Measurements from ENCODE around the gene SNIP1.
"Not testable (repeated sequence)": the region's sequence is repeated elsewhere in the genome, so short reads cannot be mapped to it uniquely, and the experiment has no call there.

The SNIP1 gene

DNA sequence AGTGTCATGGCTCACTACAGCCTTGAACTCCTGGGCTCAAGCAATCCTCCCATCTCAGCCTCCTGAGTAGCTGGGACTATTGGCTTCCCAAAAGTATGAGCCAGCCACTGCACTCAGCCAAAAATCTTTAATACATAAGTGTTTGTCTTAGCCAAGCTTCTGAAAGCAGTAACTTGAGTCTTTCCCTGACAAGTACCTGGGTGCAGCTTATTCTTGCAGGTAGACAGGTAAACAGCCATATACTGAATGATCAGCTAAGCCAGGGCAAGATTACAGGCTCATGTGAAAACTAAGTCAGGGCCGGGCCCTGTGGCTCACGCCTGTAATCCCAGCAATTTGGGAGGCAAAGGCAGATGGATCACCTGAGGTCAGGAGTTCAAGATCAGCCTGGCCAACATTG lies 47.4 kb downstream of the SNIP1 start:
- DNase-seq: no peak

DNA sequence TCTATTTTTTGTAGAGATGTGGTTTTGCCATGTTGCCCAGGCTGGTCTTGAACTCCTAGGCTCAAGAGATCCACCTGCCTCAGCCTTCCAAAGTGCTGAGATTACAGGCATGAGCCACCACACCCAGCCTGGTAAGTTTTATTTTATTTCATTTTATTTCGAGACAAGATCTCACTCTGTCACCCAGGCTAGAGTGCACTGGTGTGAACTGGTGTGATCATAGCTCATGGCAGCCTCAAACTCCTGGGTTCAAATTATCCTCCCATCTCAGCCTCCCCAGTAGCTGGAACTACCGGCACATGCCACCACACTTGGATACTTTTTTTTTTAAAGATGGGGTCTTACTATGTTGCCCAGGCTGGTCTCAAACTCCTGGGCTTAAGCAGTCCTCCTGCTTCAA lies 51.3 kb downstream of the SNIP1 start:
- DNase-seq: not testable (repeated sequence)

DNA sequence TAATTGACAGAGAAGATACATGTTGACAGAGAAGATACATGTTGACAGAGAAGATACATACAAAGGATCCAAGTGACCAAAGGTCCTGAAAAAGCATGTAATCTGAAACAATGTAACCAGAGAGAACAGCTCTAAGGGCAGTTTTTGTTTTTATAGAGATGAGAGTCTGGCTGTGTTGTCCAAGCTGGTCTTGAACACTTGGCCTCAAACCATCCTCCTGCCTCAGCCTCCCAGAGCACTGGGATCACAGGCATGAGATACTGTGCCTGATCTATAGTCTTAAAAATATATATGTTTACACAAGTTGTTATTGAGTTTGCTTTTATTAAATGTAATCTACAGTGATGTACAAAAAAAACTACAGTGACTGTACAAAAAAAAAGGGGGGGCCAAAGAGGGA lies 52.0 kb downstream of the SNIP1 start:
- no peak for DNase-seq

DNA sequence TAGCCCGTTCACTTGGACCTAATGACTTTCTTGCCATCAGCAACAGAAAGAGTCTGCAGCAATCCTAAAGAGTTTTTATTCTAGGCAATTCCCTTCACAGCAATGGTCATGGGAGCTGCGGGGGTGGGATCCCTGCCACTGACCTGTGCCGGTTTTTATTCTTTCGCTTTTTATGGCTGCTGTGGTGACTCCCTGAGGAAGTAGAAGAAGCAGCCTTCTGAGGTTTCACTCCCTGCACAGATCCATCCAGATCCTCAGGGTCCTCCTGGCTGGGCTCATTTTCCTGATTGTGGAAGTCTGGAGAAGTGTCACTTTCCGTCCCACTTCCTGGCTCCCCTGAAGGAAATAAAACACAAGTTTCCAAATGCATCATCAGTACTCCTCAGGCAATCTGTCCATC lies 52.4 kb downstream of the SNIP1 start:
- no peak for DNase-seq

DNA sequence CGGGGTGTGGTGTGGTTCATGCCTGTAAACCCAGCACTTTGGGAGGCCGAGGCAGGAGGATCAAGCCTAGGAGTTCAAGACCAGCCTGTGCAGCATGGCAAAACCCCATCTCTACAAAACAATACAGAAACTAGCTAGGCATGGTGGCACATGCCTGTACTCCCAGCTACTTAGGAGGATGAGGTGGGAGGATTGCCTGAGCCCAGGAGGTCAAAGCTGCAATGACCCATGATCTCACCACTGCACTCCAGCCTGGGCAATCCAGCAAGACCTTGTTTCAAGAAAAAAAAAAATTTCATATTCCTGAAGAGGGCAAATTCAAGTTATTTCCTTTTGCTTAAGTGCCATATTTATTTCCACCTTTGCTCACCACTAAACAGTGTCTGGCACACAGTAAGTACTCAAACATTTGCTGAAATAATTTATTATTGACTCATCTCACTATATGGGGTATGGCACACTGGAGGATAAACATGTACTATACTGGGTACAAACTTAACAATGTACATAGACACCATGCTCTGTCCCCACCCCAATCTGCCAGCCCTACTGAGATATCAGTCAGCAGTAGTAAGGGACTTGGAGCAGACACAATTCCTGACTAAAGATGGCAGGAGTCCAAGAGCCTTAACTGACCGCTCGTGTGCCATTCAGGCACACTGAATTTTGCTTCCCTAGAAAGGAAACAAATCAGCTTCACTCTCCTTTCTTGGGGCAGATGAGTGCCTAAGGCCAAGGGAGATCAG lies 55.0 kb downstream of the SNIP1 start:
- DNase-seq: no peak

DNA sequence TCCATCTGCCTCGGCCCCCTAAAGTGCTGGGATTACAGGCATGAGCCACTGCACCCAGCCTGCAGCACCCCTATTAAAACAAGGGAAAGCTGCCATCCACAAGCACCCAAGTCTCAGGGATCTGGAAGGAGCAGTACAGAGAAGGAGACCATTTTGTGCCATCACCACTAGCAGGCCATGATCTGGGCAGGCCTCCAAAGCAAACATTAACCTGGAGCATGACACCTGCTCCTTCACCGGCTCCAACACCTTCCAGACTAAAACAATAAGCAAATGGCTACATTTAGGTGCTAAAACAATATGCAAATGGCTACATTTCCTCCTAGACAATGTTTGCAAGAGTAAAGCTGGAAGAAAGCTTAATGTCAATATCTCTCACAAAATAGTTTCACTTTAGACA lies 56.3 kb downstream of the SNIP1 start:
- no peak for DNase-seq

DNA sequence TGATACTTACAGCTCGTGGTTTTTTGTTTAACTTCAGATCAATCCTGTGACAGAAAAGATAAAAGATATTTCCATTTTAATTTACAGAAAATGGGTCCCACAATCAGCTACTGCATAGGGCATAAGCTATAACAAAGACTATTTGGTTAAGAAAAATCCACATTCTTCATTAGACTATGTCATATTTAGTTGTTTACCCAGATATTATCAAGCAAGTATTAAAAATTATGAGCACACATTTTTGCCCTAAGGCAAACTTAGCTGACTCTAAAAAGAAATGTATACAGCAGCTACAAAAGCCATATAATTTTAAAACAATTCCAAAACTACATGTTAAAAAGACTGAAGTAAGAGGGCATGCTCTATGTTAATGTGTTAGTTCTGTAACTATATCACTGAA lies 58.2 kb downstream of the SNIP1 start:
- no peak for DNase-seq

DNA sequence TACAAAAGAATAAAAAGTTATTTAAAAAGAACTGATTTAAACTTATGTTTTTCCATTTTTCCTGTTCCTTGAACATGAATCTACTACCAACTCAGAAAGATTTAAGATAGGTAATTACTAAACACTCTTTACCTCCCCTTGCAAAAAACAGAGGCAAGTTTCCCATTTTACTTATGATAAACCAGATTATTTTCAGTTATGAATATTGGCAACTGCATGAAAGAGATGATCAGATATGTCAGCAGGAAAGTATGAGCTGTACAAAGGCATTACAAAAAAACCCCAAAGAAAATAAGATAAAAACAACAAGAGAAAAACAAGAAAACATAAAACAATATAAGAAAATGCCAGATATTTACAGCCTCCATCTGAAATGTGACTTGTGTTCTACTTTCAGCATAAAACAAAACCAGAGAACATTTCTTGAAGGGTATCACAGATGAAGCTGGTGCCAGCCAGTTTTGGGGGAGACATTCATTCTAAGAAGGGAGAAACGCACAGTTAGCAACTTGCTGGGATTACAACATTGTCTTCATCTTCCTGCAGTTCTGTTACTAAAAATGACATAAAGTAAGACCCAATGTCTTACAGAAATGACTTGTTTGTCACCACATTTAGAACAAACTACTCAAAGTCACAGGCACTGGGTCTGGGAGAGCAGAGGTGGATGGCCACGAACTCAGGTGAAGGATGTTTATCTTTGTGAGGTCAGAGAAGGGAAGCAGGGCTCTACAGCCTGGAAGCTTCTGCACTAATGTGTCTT lies 60.6 kb downstream of the SNIP1 start:
- DNase-seq: peak in 1 of 5 donors; percentile 33

DNA sequence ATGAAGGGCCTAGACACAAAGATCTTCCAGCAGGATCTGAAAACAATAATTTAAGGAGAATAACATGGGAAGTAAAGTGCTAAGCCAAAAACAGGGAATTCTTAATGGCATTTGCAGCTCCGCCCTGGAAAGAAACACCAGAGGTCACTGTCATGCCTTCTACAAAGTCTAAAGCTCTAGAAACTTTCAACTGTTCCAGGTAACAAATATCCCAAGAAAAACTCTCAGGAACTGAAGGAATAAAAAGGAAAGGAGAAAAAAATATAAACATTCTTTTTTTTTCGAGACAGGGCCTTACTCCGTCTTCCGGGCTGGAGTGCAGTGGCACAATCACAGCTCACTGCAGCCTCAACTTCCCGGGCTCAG lies 66.5 kb downstream of the SNIP1 start:
- DNase-seq: no peak

DNA sequence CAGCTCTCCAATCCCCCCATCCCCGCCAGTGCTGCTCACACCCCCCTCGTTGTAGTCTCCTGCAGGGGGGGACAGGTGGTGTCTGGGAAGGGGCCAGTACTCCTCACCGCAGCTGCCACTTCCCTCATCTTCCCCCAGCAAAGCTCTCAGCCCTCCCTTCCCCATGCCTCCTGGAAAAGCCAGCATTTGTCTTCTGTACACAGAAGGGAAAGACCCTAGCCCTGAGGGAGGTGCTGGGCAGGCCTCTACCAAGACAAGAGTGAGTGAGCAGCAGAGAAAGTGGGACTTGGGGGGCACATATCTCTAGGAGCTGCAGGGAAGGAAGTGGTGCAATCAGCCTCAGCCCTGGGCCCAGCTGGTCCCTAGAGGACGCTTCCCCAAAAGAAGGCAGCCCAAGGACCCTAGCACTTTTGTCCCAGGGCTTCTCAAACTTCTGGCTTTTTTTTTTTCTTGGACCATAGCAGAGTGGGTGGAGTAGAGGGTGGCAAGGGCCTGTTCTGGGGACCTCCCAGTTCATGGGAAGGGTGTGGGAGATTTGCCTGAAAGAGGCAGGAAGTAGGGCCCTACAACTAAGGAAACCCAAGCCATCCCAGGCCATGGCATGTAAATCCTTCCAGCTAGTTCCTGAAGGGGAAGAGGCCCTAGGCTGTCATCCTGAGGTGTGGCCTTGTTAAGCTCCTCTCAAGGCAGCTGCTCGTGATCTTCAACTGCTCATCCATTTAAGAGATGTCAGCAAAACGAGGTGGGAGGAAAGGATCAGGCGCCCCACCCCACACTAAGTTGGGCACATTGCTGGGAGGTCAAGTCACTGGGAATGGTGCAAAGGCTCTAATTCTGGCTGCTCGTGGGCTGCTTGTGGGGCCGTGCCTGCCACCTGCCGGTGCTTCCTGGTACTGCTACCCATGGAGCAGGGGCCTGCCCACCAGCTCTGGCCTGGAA lies 67.1 kb downstream of the SNIP1 start:
- DNase-seq: peak; percentile 50 to 75 (median 65)

DNA sequence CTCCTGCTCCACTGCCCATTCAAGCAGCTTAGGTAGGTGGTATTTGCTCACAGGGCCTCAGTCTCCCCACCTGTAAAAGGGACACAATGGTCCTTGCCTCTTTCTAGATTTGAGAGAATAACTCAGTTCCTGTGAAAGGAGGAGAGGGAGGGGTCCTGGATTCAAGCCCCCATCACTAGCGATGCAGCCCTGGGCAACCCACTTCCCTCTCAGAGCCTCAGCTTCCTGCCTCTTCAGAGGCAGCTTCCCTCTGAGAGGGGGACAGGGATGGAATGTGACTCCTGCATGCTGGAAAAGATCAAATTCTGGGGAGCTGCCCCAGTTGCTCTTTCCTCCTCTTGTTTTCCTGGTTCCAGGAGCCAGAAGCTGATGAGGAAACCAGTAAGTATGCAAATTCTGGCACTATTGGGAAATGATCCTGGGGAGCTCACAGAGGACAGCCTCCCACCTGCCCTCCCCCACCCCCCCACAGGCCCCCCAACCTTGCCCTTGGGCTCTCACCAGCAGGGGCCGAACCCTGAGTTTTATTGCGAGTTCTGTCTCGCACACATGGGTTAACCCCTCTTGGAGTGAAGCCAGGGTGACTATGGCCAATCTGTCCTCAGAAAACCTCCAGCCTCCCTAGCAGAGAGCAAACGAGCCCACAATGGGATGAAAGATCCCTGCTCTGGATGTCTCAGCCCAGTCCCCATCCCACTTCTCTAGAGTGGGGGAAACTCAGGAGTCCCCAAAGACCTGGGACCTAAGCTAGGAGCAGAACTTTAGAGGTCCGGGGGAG lies 68.0 kb downstream of the SNIP1 start:
- DNase-seq: no peak

All from T-helper 1 cell (primary cell).